ENCODE measurements around the gene ZNF768.
A peak's percentile ranks its signal among the peaks of the same experiment; 100 is the strongest.
"Not testable (repeated sequence)": the region's sequence is repeated elsewhere in the genome, so short reads cannot be mapped to it uniquely, and the experiment has no call there.

Gene ZNF768

DNA sequence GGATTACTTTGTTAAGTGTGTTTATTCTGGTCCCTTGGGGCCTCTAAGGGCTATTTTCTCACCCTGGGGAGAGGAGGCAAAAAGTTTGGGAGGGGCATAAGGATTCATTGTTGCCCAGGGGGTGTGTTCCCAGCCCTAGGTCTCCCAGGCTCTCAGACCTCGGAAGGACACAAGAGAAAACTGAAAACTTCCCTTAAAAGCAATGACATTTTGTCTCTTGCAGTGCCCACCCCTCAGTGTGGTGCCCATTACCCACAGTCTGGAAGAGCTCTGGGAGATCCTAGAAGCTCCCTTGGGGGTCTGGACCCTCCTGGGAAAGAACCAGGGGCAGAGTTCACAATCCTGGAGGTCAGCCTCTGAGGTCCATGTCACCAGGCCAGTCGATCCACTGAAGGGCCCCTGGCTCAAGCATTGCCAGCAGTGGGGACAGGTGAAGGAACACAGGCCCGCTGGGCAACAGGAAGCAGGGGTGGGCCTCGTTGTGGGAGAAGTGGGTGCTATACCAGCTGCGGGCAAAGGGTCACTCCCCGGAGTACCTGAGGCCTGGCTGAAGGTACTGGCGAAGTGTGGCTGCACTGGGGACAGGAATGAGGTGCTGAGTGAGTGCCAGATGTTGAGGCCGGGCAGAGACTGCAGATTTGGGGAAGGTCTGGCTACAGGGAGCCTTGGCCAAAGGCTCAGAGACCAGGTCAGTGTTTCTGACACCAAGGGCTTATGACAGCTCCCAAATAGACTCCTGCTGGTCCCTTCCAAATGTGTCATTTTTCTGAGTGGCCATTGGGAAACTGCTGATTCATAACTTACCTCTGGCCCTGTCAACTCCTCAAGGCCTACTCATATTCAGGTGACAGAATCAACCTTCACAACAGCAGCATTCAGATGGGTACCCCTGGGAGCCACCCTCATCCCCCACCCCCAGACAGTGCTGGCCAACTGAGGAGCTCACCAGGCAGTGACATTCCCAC lies 12.9 kb upstream of the ZNF768 start:
- Histone ChIP-seq H4K20me1 (ENCODE audit: insufficient read depth) (no peaks in the 10 kb centered on the region), H3K4me1 (ENCODE audit: low read depth, poor library complexity, severe bottlenecking) (peaks cover 12% of the 10 kb centered on the region), H3K36me3 (ENCODE audit: insufficient read depth) (no peaks in the 10 kb centered on the region), H3K9ac (no peak overlapping the region), H2AFZ (ENCODE audit: low read depth) (no peak overlapping the region), H3K4me3 (IDR thresholded peaks at IDR 0.05; ENCODE audit: insufficient read depth, low read depth, low read length) (no peak overlapping the region), H3K79me2 (ENCODE audit: insufficient read depth, low read depth) (no peaks in the 10 kb centered on the region; the same call in 1 of the 2 replicates), H3K27me3 (ENCODE audit: insufficient read depth, low read depth) (no peaks in the 10 kb centered on the region), H3K4me2 (no peak overlapping the region), H3K27ac (no peak overlapping the region)
- TF ChIP-seq, protein P1, sequence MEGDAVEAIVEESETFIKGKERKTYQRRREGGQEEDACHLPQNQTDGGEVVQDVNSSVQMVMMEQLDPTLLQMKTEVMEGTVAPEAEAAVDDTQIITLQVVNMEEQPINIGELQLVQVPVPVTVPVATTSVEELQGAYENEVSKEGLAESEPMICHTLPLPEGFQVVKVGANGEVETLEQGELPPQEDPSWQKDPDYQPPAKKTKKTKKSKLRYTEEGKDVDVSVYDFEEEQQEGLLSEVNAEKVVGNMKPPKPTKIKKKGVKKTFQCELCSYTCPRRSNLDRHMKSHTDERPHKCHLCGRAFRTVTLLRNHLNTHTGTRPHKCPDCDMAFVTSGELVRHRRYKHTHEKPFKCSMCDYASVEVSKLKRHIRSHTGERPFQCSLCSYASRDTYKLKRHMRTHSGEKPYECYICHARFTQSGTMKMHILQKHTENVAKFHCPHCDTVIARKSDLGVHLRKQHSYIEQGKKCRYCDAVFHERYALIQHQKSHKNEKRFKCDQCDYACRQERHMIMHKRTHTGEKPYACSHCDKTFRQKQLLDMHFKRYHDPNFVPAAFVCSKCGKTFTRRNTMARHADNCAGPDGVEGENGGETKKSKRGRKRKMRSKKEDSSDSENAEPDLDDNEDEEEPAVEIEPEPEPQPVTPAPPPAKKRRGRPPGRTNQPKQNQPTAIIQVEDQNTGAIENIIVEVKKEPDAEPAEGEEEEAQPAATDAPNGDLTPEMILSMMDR (conservative IDR thresholded peaks at IDR 0.05; ENCODE audit: low read depth, low read length): no peak

DNA sequence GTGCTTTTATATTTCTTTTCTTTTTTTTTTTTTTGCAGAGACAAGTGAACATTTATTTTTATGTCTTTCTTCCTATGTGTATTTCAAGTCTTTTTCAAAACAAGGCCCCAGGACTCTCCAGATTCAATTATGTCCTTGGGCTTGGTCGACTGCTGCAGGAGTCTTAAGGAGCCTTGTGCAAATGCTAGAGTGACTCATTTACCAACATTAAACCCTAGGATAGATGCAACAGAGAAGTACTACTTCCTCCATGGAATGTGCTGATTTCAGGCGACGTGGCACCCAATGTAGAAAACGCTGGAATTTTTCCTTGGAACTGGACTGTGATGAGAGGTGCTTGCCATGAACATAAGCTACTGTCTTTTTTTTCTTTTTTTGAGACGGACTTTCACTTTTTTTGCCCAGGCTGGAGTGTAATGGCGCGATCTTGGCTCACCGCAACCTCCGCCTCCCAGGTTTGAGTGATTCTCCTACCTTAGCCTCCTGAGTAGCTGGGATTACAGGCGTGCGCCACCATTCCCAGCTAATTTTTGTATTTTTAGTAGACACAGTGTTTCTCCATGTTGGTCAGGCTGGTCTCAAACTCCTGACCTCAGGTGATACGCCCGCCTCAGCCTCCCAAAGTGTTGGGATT lies 10.1 kb upstream of the ZNF768 start:
- H3K9ac ChIP-seq; H4K20me1 ChIP-seq (ENCODE audit: insufficient read depth); H3K27me3 ChIP-seq (ENCODE audit: insufficient read depth, low read depth); H2AFZ ChIP-seq (ENCODE audit: low read depth); H3K79me2 ChIP-seq (ENCODE audit: insufficient read depth, low read depth); H3K36me3 ChIP-seq (ENCODE audit: insufficient read depth); H3K4me3 ChIP-seq (IDR thresholded peaks at IDR 0.05; ENCODE audit: insufficient read depth, low read depth, low read length); H3K27ac ChIP-seq: not testable (repeated sequence)
- Histone ChIP-seq H3K4me1 (ENCODE audit: low read depth, poor library complexity, severe bottlenecking) (peaks cover 22% of the 10 kb centered on the region), H3K4me2 (0 out of 2 replicates have a peak overlapping the region, but pooled peaks have one; percentile 81)

DNA sequence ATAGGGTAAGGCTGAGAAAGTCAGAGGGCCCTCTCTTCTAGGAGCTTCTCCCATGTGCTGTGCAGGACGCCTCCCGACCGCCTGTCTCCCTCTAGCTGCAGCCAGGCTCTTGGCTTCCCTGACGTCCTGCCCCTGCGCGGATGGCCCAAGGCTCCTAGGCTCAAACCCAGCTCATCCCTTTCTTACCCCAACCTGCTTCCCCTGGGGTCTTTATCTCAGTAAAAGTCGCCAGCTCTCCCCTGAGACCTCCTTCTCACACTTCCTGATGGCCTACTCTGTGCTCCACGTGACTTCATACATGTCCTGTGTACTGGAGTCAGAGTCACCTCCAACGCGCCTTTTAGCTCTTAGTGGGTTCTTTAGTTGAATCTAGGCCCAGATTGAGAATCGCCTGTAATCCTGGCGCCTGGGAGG lies 9.4 kb upstream of the ZNF768 start:
- no peaks in the 10 kb centered on the region for H4K20me1 ChIP-seq (ENCODE audit: insufficient read depth)
- H3K4me2 ChIP-seq: peak overlapping the region; percentile 81
- H2AFZ ChIP-seq (ENCODE audit: low read depth): peak overlapping the region; percentile 86; the same call in 1 of the 2 replicates
- peak overlapping the region; percentile 91; the same call in 1 of the 2 replicates for H3K27ac ChIP-seq
- H3K9ac ChIP-seq: peak overlapping the region; percentile 98; the same call in 1 of the 2 replicates
- no peak overlapping the region for H3K4me3 ChIP-seq (IDR thresholded peaks at IDR 0.05; ENCODE audit: insufficient read depth, low read depth, low read length)
- no peaks in the 10 kb centered on the region; the same call in 1 of the 2 replicates for H3K79me2 ChIP-seq (ENCODE audit: insufficient read depth, low read depth)
- no peaks in the 10 kb centered on the region for H3K36me3 ChIP-seq (ENCODE audit: insufficient read depth)
- H3K4me1 ChIP-seq (ENCODE audit: low read depth, poor library complexity, severe bottlenecking): peaks cover 22% of the 10 kb centered on the region
- no peaks in the 10 kb centered on the region for H3K27me3 ChIP-seq (ENCODE audit: insufficient read depth, low read depth)
- TF ChIP-seq, protein P1 (conservative IDR thresholded peaks at IDR 0.05; ENCODE audit: low read depth, low read length): no peak

DNA sequence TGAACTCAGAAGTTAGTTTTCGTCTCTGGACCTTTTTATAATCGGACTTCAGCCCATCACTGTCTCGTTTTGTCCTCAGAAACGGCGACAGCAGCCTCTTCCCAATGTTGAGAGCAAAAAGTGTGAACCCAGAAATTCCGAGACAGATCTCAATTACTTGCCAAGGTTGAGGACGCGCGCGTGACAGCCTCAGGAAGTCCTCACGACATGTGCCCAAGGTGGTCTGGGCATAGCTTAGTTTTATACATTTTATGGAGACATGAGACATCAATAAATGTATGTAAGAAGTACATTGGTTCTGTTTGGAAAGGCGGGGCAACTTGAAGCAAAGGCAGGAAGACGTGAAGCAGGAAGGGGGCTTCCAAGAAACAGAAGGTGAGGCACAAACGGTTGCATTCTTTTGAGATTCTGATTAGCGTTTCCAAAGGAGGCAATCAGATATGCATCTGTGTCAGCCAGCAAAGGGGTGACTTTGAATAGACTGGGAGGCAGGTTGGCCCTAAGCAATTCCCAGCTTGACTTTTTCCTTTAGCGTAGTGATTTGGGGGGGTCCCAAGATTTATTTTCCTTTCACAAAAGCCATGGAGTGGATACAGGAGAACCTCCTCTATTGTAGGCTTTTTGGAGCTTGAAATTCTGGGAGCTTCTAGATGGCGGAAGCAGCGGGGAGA lies 8.9 kb upstream of the ZNF768 start:
- TF ChIP-seq, protein P1 (conservative IDR thresholded peaks at IDR 0.05; ENCODE audit: low read depth, low read length): no peak
- Histone ChIP-seq H3K4me3 (IDR thresholded peaks at IDR 0.05; ENCODE audit: insufficient read depth, low read depth, low read length) (peak overlapping the region; percentile 28), H2AFZ (ENCODE audit: low read depth) (peak overlapping the region; percentile 86), H3K79me2 (ENCODE audit: insufficient read depth, low read depth) (no peaks in the 10 kb centered on the region; the same call in 1 of the 2 replicates), H3K4me1 (ENCODE audit: low read depth, poor library complexity, severe bottlenecking) (peaks cover 22% of the 10 kb centered on the region), H3K27ac (peak overlapping the region; percentile 91), H3K36me3 (ENCODE audit: insufficient read depth) (no peaks in the 10 kb centered on the region), H3K27me3 (ENCODE audit: insufficient read depth, low read depth) (no peaks in the 10 kb centered on the region), H3K9ac (peak overlapping the region; percentile 98), H3K4me2 (peak overlapping the region; percentile 81), H4K20me1 (ENCODE audit: insufficient read depth) (no peaks in the 10 kb centered on the region)

Measured in KMS-11 (cell line).